ENCODE results near the gene KRT13. TPM values are rescaled to one million over a fixed set of nuclear protein-coding genes. Genes with fewer than 3 reads are reported as not detected.
A peak's percentile ranks its signal among the peaks of the same experiment; 100 is the strongest.

The KRT13 gene
- total RNA-seq, 8 experiments from 2014 or later, result 0.32 to 1.9 (median 0.67) TPM; not detected in 4

GRCh38 chr17:41522301-41523224 lies 17.2 kb upstream of the KRT13 start:
- Histone ChIP-seq H3K27ac (no peak overlapping the region), H3K4me1 (replicated peaks in 1 of 2) (peaks cover 0 to 3% of the 10 kb centered on the region in 2 donors), H3K4me3 (no peak overlapping the region)
- in situ Hi-C loops (cut with MboI; ENCODE audit: low pct_unique_long_range_greater_than_20kb in 2 of 9, low sequenced_read_pairs in 9 of 9, unreplicated experiment in 9 of 9), result loop anchor here in 1 of 9 experiments (25.0 kb wide), 2 partner anchors 110 to 185 kb away; partner anchors contain the start of gene KRT37
- WGBS, 10 experiments, result 67 to 100% (median 70%) methylated on average over 1 to 2 of the region's 12 CpGs; no CpG with 5 or more reads in 7 of the 10 experiments
- no peak for ATAC-seq (replicated peaks in 6 of 8)

GRCh38 chr17:41521574-41522261 lies 16.3 kb upstream of the KRT13 start:
- H3K4me1 ChIP-seq (replicated peaks in 1 of 2), result no peaks in the 10 kb centered on the region
- H3K4me3 ChIP-seq, result no peak overlapping the region
- WGBS, 10 experiments, result 33 to 92% (median 40%) methylated on average over 1 to 2 of the region's 6 CpGs; no CpG with 5 or more reads in 7 of the 10 experiments
- no peak overlapping the region for H3K27ac ChIP-seq
- in situ Hi-C loops (cut with MboI; ENCODE audit: low pct_unique_long_range_greater_than_20kb in 2 of 9, low sequenced_read_pairs in 9 of 9, unreplicated experiment in 9 of 9), result loop anchor here in 1 of 9 experiments (25.0 kb wide), 2 partner anchors 109 to 184 kb away; partner anchors contain the start of gene KRT37
- peak in 2 of 8 experiments; percentile 82 to 86 for ATAC-seq (replicated peaks in 6 of 8)

GRCh38 chr17:41520821-41521521 lies 15.6 kb upstream of the KRT13 start:
- ATAC-seq (replicated peaks in 6 of 8), result peak in 1 of 8 experiments; percentile 18
- in situ Hi-C loops (cut with MboI; ENCODE audit: low pct_unique_long_range_greater_than_20kb in 2 of 9, low sequenced_read_pairs in 9 of 9, unreplicated experiment in 9 of 9), result loop anchor here in 1 of 9 experiments (25.0 kb wide), 2 partner anchors 109 to 184 kb away; partner anchors contain the start of gene KRT37
- Histone ChIP-seq H3K4me1 (replicated peaks in 1 of 2) (no peaks in the 10 kb centered on the region), H3K27ac (no peak overlapping the region), H3K4me3 (no peak overlapping the region)
- WGBS, 10 experiments, result 40 to 83% (median 68%) methylated on average over 1 to 5 of the region's 10 CpGs; no CpG with 5 or more reads in 4 of the 10 experiments

- in situ Hi-C loops (cut with MboI; ENCODE audit: low pct_unique_long_range_greater_than_20kb in 2 of 9, low sequenced_read_pairs in 9 of 9, unreplicated experiment in 9 of 9), result loop anchor here in 1 of 9 experiments (25.0 kb wide), 2 partner anchors 107 to 182 kb away; partner anchors contain the start of gene KRT37
- Histone ChIP-seq H3K4me1 (replicated peaks in 1 of 2) (no peaks in the 10 kb centered on the region), H3K27ac (no peak overlapping the region), H3K4me3 (no peak overlapping the region)
- ATAC-seq (replicated peaks in 6 of 8), result peak in 4 of 8 experiments; percentile 12 to 65 (median 20)
- WGBS, 10 experiments, result 34 to 64% (median 39%) methylated on average over 3 to 4 of the region's 11 CpGs; no CpG with 5 or more reads in 7 of the 10 experiments
These were observed 14.3 kb upstream of the KRT13 start for GRCh38 chr17:41519501-41520224.

- in situ Hi-C loops (cut with MboI; ENCODE audit: low pct_unique_long_range_greater_than_20kb in 2 of 9, low sequenced_read_pairs in 9 of 9, unreplicated experiment in 9 of 9), result loop anchor here in 1 of 9 experiments (25.0 kb wide), 2 partner anchors 107 to 182 kb away; partner anchors contain the start of gene KRT37
- Histone ChIP-seq H3K27ac (no peak within 1 kb of the TSS), H3K4me1 (replicated peaks in 1 of 2) (no peaks in the 10 kb centered on the region), H3K4me3 (no peak within 1 kb of the TSS)
- peak in 5 of 8 experiments; percentile 23 to 47 (median 40) for ATAC-seq (replicated peaks in 6 of 8)
- WGBS, 10 experiments, result 47 to 100% (median 67%) methylated on average over 1 to 3 of the region's 8 CpGs; no CpG with 5 or more reads in 5 of the 10 experiments
These were observed 13.5 kb upstream of the KRT13 start, which contains the start of gene KRT15 for GRCh38 chr17:41518789-41519449. KRT15 (minus strand) TSS chr17:41518890; CDS start chr17:41518827, 63 bp downstream.

GRCh38 chr17:41518031-41518430 lies 12.6 kb upstream of the KRT13 start:
- H3K4me1 ChIP-seq (replicated peaks in 1 of 2), result no peaks in the 10 kb centered on the region
- in situ Hi-C loops (cut with MboI; ENCODE audit: low pct_unique_long_range_greater_than_20kb in 2 of 9, low sequenced_read_pairs in 9 of 9, unreplicated experiment in 9 of 9), result loop anchor here in 1 of 9 experiments (25.0 kb wide), 2 partner anchors 106 to 181 kb away; partner anchors contain the start of gene KRT37
- H3K27ac ChIP-seq, result no peak overlapping the region
- H3K4me3 ChIP-seq, result no peak overlapping the region
- WGBS, 10 experiments, result 90 to 100% methylated on average over 1 to 2 of the region's 3 CpGs; no CpG with 5 or more reads in 8 of the 10 experiments
- no peak for ATAC-seq (replicated peaks in 6 of 8)

- no peaks in the 10 kb centered on the region for H3K4me1 ChIP-seq (replicated peaks in 1 of 2)
- ATAC-seq (replicated peaks in 6 of 8), result no peak
- no peak overlapping the region for H3K27ac ChIP-seq
- no peak overlapping the region for H3K4me3 ChIP-seq
- in situ Hi-C loops (cut with MboI; ENCODE audit: low pct_unique_long_range_greater_than_20kb in 2 of 9, low sequenced_read_pairs in 9 of 9, unreplicated experiment in 9 of 9), result loop anchor here in 1 of 9 experiments (25.0 kb wide), 2 partner anchors 105 to 180 kb away; partner anchors contain the start of gene KRT37
- WGBS, 10 experiments, result 87 to 100% (median 92%) methylated on average over 1 to 7 of the region's 14 CpGs; no CpG with 5 or more reads in 5 of the 10 experiments
These were observed 11.4 kb upstream of the KRT13 start for GRCh38 chr17:41516830-41517283.

- no peaks in the 10 kb centered on the region for H3K4me1 ChIP-seq (replicated peaks in 1 of 2)
- H3K4me3 ChIP-seq, result no peak overlapping the region
- 40 to 100% (median 75%) methylated on average over 1 to 8 of the region's 14 CpGs; no CpG with 5 or more reads in 4 of the 10 experiments for WGBS, 10 experiments
- H3K27ac ChIP-seq, result no peak overlapping the region
- in situ Hi-C loops (cut with MboI; ENCODE audit: low pct_unique_long_range_greater_than_20kb in 2 of 9, low sequenced_read_pairs in 9 of 9, unreplicated experiment in 9 of 9), result loop anchor here in 1 of 9 experiments (25.0 kb wide), 2 partner anchors 104 to 179 kb away; partner anchors contain the start of gene KRT37
- ATAC-seq (replicated peaks in 6 of 8), result no peak
These were observed 10.9 kb upstream of the KRT13 start for GRCh38 chr17:41516147-41516829.

- no peaks in the 10 kb centered on the region for H3K4me1 ChIP-seq (replicated peaks in 1 of 2)
- in situ Hi-C loops (cut with MboI; ENCODE audit: low pct_unique_long_range_greater_than_20kb in 2 of 9, low sequenced_read_pairs in 9 of 9, unreplicated experiment in 9 of 9), result loop anchor here in 1 of 9 experiments (25.0 kb wide), 2 partner anchors 101 to 176 kb away; partner anchors contain the start of gene KRT37
- H3K27ac ChIP-seq, result no peak overlapping the region
- no peak for ATAC-seq (replicated peaks in 6 of 8)
- H3K4me3 ChIP-seq, result no peak overlapping the region
- 20 to 100% (median 88%) methylated on average over 1 to 4 of the region's 5 CpGs; no CpG with 5 or more reads in 4 of the 10 experiments for WGBS, 10 experiments
These were observed 7.7 kb upstream of the KRT13 start for GRCh38 chr17:41513168-41513547.

- Histone ChIP-seq H3K4me1 (replicated peaks in 1 of 2) (peaks cover 0 to 4% of the 10 kb centered on the region in 2 donors), H3K27ac (no peak overlapping the region), H3K4me3 (no peak overlapping the region)
- WGBS, 10 experiments, result 0 to 100% (median 77%) methylated on average over 1 to 7 of the region's 7 CpGs; no CpG with 5 or more reads in 4 of the 10 experiments
- in situ Hi-C loops (cut with MboI; ENCODE audit: low pct_unique_long_range_greater_than_20kb in 2 of 9, low sequenced_read_pairs in 9 of 9, unreplicated experiment in 9 of 9), result loop anchor here in 1 of 9 experiments (25.0 kb wide), 2 partner anchors 100 to 175 kb away; partner anchors contain the start of gene KRT37
- no peak for ATAC-seq (replicated peaks in 6 of 8)
These were observed 7.2 kb upstream of the KRT13 start for GRCh38 chr17:41512546-41513167.
